ENCODE results near the gene PRPSAP2. TPM values are rescaled to one million over a fixed set of nuclear protein-coding genes. Genes with fewer than 3 reads are reported as not detected.

PRPSAP2 gene
- total and polyA plus RNA-seq, 8 donors, result 5.3 to 478 (median 25.0) TPM

DNA sequence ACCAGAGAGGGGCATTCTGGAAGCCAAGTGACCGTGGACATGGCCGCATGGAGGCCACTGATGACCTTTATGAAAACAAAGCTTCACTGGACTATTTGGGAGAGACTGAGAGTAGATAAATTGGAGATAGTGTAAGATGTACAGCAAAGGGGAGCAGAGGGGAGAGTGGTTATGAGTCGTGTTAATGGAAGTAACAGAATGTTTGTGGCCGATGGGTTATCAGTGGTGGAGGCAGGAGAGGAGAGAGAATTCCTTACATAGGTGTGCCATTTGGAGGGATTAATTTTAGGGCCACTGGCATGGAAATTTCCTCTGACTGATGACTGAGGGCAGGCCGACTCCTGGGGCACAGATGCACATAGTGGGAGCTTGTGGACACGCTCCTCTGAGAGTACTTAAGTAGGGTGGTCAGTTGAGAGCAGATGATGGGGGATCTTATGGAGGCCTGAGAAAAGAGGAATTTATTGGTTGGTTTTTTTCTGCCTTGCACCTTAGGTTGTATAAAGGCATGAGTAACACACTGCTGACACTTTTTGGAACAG is 19.2 kb downstream of the PRPSAP2 start:
- Histone ChIP-seq H3K36me3 (peaks cover 34 to 100% (median 99%) of the 10 kb centered on the region in 4 donors), H3K4me1 (no peaks in the 10 kb centered on the region), H3K9me3 (no peaks in the 10 kb centered on the region), H3K27ac (no peak overlapping the region), H3K4me3 (no peak overlapping the region), H3K27me3 (no peaks in the 10 kb centered on the region)
- intact Hi-C loops (cut with DNase I; ENCODE audit: low total_unique reads), result no loop called here
- TF ChIP-seq, protein P1, sequence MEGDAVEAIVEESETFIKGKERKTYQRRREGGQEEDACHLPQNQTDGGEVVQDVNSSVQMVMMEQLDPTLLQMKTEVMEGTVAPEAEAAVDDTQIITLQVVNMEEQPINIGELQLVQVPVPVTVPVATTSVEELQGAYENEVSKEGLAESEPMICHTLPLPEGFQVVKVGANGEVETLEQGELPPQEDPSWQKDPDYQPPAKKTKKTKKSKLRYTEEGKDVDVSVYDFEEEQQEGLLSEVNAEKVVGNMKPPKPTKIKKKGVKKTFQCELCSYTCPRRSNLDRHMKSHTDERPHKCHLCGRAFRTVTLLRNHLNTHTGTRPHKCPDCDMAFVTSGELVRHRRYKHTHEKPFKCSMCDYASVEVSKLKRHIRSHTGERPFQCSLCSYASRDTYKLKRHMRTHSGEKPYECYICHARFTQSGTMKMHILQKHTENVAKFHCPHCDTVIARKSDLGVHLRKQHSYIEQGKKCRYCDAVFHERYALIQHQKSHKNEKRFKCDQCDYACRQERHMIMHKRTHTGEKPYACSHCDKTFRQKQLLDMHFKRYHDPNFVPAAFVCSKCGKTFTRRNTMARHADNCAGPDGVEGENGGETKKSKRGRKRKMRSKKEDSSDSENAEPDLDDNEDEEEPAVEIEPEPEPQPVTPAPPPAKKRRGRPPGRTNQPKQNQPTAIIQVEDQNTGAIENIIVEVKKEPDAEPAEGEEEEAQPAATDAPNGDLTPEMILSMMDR (IDR thresholded peaks at IDR 0.05), result no peak
- TF ChIP-seq POLR2AphosphoS5 (IDR thresholded peaks at IDR 0.05) (no peak), EP300 (IDR thresholded peaks at IDR 0.05) (no peak), POLR2A (IDR thresholded peaks at IDR 0.05) (no peak)
- 82 to 92% (median 86%) methylated on average over 6 of the region's 6 CpGs for WGBS, 5 donors
- DNase-seq, result no peak

DNA sequence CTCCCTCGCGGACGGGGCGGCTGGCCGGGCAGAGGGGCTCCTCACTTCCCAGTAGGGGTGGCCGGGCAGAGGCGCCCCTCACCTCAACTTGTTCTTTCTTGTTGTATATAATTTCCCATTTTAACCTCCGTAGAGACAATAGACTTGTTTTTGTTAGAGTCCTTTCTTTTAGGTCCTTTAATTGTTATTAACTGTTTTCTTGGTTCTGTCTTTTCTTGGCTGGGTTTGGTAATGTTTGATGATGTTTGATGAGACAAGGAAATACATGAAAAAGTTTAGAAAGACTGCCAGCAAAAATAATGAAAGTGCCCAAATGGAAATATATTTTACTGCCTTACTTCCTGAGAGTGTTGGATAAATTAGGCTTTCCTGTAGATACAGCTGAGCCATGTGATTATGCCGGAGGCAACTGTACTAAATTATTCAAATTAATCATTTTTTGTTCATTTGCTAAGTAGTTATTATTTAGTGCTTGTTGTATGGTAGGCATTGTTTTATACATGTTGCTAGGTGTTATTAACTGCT is 30.9 kb downstream of the PRPSAP2 start:
- peaks cover 35 to 84% (median 78%) of the 10 kb centered on the region in 4 donors for H3K36me3 ChIP-seq
- no peaks in the 10 kb centered on the region for H3K9me3 ChIP-seq
- WGBS, 5 donors, result 60 to 92% (median 83%) methylated on average over 2 to 8 of the region's 9 CpGs
- H3K4me1 ChIP-seq, result peaks cover 0 to 13% (median 8%) of the 10 kb centered on the region in 4 donors
- H3K4me3 ChIP-seq, result no peak overlapping the region
- no peak for DNase-seq
- H3K27me3 ChIP-seq, result no peaks in the 10 kb centered on the region
- TF ChIP-seq POLR2A (IDR thresholded peaks at IDR 0.05) (no peak), EP300 (IDR thresholded peaks at IDR 0.05) (no peak), POLR2AphosphoS5 (IDR thresholded peaks at IDR 0.05) (no peak)
- TF ChIP-seq, protein P1 (IDR thresholded peaks at IDR 0.05), result no peak
- no peak overlapping the region for H3K27ac ChIP-seq
- intact Hi-C loops (cut with DNase I; ENCODE audit: low total_unique reads), result no loop called here

DNA sequence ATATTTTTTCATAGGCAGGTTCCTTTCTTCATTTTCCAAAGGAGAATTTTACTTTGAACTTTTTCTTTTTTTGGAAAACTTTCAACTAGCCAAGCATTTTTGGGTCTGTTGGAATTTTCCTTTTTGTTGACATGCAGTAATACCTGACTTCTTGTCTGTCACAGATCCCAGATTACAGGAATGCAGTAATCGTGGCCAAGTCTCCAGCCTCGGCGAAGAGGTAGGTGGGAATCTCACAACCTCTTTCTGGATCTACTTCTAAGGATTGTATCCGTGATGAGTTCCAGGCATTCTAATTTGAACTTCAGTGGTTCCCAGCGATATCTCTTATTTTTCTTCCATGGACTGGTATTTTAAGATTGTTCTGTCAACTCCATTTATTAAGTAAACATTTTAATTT is 31.7 kb downstream of the PRPSAP2 start:
- H3K4me1 ChIP-seq, result peaks cover 0 to 13% (median 8%) of the 10 kb centered on the region in 4 donors
- TF ChIP-seq EP300 (IDR thresholded peaks at IDR 0.05) (no peak), POLR2AphosphoS5 (IDR thresholded peaks at IDR 0.05) (no peak), POLR2A (IDR thresholded peaks at IDR 0.05) (no peak)
- TF ChIP-seq, protein P1 (IDR thresholded peaks at IDR 0.05), result no peak
- no peak for DNase-seq
- no peaks in the 10 kb centered on the region for H3K9me3 ChIP-seq
- 38 to 71% (median 41%) methylated on average over 5 of the region's 5 CpGs for WGBS, 5 donors
- H3K4me3 ChIP-seq, result no peak overlapping the region
- no peak overlapping the region for H3K27ac ChIP-seq
- intact Hi-C loops (cut with DNase I; ENCODE audit: low total_unique reads), result no loop called here
- H3K36me3 ChIP-seq, result peaks cover 27 to 84% (median 78%) of the 10 kb centered on the region in 4 donors
- no peaks in the 10 kb centered on the region for H3K27me3 ChIP-seq

DNA sequence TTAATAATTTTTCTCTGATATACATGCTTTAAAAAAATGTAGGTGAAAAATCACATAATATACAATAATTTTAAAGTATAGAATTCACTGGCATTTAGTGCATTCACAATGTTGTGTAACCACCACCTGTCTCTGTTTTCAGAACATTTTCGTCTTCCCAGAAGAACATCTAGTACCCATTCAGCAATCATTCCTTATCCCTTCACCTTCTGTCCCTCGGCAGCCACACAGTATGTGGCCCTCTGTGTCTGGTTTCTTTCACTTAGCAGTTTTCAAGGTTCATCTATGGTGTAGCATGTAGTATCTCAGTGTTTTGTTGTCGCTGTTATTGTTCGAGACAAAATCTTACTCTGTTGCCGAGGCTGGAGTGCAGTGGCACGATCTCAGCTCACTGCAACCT is 33.6 kb downstream of the PRPSAP2 start:
- no peak overlapping the region for H3K27ac ChIP-seq
- peaks cover 29 to 84% (median 78%) of the 10 kb centered on the region in 4 donors for H3K36me3 ChIP-seq
- intact Hi-C loops (cut with DNase I; ENCODE audit: low total_unique reads), result no loop called here
- no peak overlapping the region for H3K4me3 ChIP-seq
- H3K27me3 ChIP-seq, result no peaks in the 10 kb centered on the region
- WGBS, 5 donors, result 86 to 95% (median 95%) methylated on average over 6 of the region's 6 CpGs
- TF ChIP-seq, protein P1 (IDR thresholded peaks at IDR 0.05), result no peak
- no peak for TF ChIP-seq EP300 (IDR thresholded peaks at IDR 0.05)
- no peak for TF ChIP-seq POLR2AphosphoS5 (IDR thresholded peaks at IDR 0.05)
- TF ChIP-seq POLR2A (IDR thresholded peaks at IDR 0.05), result no peak
- no peaks in the 10 kb centered on the region for H3K9me3 ChIP-seq
- peaks cover 0 to 13% (median 8%) of the 10 kb centered on the region in 4 donors for H3K4me1 ChIP-seq
- no peak for DNase-seq
